Spinal cord (tissue), 10 donors: ENCODE results near the gene ATP5MC2. TPM values are rescaled to one million over a fixed set of nuclear protein-coding genes. Genes with fewer than 3 reads are reported as not detected.
"Not testable (repeated sequence)": the region's sequence is repeated elsewhere in the genome, so short reads cannot be mapped to it uniquely, and the experiment has no call there.

Source experiments
- DNase-seq, 6 donors: peaks; one replicate each; pipeline versions ENCODE4 v3.0.0 to v3.0.0-alpha.2; 2013 to 2015; ENCODE audit warnings: low spot score in 6 of 6, low read depth in 4 of 6
- H3K27ac ChIP-seq: one replicate; pipeline ENCODE4 v1.5.1; 2013; ENCODE audit warnings: low read depth, low read length, control low read depth
- H3K27me3 ChIP-seq: one replicate; pipeline ENCODE4 v1.6.1; 2013; ENCODE audit warnings: low read length; ENCODE audit not compliant: control insufficient read depth, insufficient read depth
- H3K36me3 ChIP-seq: one replicate; pipeline ENCODE4 v1.6.1; 2013; ENCODE audit warnings: low read length; ENCODE audit not compliant: control insufficient read depth, insufficient read depth
- H3K4me1 ChIP-seq: one replicate; pipeline ENCODE4 v1.6.1; 2013; ENCODE audit warnings: low read length; ENCODE audit not compliant: control insufficient read depth, insufficient read depth
- H3K4me3 ChIP-seq: one replicate; pipeline ENCODE4 v1.5.1; 2013; ENCODE audit warnings: low read depth, low read length, control low read depth
- H3K9me3 ChIP-seq: one replicate; pipeline ENCODE4 v1.6.1; 2013; ENCODE audit warnings: low read length; ENCODE audit not compliant: control insufficient read depth, insufficient read depth
- WGBS: methylation state at CpG from one replicate; pipeline ENCODE4 v1.1.5; 2013; ENCODE audit warnings: missing lambda C conversion rate; ENCODE audit not compliant: insufficient coverage; 5-methylcytosine and 5-hydroxymethylcytosine counted together
- long read RNA-seq, 4 donors: transcript quantifications; one replicate each; lab custom pipeline, GENCODE V29; 2026
- polyA plus RNA-seq, 2 donors: library from polyadenylated mRNA; unstranded; fragments of 120-200 nt; gene quantifications; one replicate each; pipeline ENCODE4 v1.2.1, GENCODE V29; 2013; ENCODE audit not compliant: insufficient read length in 2 of 2
- total RNA-seq, 2 donors: library from RNA; depleted of rRNA in 1 of 2; stranded (reverse); fragments of 120-200 nt in 1 of 2; fragments of >200 nt in 1 of 2; gene quantifications; one replicate each; pipeline versions ENCODE4 v1.2.3 to v1.2.4, GENCODE V29; 2013 to 2014
- donor health status: healthy.

The ATP5MC2 gene
- total RNA-seq (100 to 1,000 TPM in 1 of 2 donors, 10 to 100 TPM in 1; 65.8 to 221 TPM), polyA plus RNA-seq (100 to 1,000 TPM; 374 to 387 TPM)
- long read RNA-seq, donor 1, transcript ATP5MC2-202 (5 exons, 878 nt): major isoform, 165 of 365 reads
- long read RNA-seq, donor 1, transcript ATP5MC2-203 (4 exons, 1,976 nt): minor isoform, 50 of 365 reads
- long read RNA-seq, donor 1, partial matches to known transcripts: 137 of 365 reads
- long read RNA-seq, donor 1, other reads (novel, unspliced or antisense): 12 of 365 reads
- long read RNA-seq, donor 2, transcript ATP5MC2-202 (5 exons, 878 nt): major isoform, 81 of 177 reads
- long read RNA-seq, donor 2, transcript ATP5MC2-203 (4 exons, 1,976 nt): minor isoform, 18 of 177 reads
- long read RNA-seq, donor 2, partial matches to known transcripts: 78 of 177 reads
- long read RNA-seq, donor 2, other reads (novel, unspliced or antisense): 0 of 177 reads
- long read RNA-seq, donor 3, transcript ATP5MC2-203 (4 exons, 1,976 nt): minor isoform, 40 of 284 reads
- long read RNA-seq, donor 3, transcript ATP5MC2-202 (5 exons, 878 nt): major isoform, 106 of 284 reads
- long read RNA-seq, donor 3, partial matches to known transcripts: 129 of 284 reads
- long read RNA-seq, donor 3, other reads (novel, unspliced or antisense): 9 of 284 reads
- long read RNA-seq, donor 4, transcript ATP5MC2-203 (4 exons, 1,976 nt): minor isoform, 105 of 748 reads
- long read RNA-seq, donor 4, transcript ATP5MC2-202 (5 exons, 878 nt): major isoform, 282 of 748 reads
- long read RNA-seq, donor 4, transcript ATP5MC2-201 (5 exons, 1,792 nt): minor isoform, 8 of 748 reads
- long read RNA-seq, donor 4, partial matches to known transcripts: 329 of 748 reads
- long read RNA-seq, donor 4, other reads (novel, unspliced or antisense): 21 of 748 reads

DNA sequence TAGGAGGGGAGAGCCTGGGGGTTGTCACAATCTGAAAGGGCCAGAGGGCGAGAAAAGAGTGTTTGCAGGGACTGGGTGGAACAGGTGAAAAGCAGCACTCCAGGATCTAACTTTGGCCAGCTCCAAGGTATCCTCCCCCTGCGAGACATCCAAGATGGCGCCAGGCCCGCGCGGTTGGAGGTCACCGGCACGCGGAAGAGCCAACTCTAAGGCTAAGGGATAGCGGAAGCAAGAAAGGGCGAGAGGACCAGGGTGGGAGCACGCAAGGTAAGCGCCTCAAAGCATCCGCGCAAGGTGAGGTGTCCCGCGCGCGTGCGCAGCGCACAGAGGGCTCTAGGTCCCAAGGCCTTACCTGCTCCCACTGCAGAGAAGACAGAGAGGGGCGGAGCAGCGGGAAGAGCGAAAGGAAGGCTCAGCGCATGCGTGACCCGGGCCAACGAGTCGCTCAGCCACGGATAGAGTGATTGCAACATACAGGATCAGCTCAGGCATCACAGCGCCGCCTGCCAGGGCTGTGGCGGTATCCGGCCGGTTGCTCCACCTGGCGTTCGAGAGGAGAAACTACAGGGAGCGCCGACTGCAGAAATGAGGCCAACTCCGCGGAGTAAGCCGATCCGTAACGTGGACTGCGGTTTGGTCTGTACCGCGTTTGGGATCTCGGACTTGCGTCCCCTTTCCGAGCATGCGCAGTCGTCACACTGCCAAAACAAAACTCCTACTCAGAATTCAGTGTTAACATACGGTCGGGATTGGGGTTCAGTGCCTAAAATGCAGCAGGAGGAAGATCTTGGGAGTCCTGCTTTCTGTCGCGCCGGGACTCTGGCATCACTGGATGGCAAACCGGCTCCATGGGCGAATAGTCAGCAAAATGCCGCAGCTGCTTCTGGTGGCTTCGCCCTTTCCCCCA, at the start of gene ATP5MC2:
Gene ATP5MC2 (minus strand): TSS at position 383 of the 907 bp plus-strand sequence. CDS start 3,469 bp downstream, outside the sequence.
- H3K4me1 ChIP-seq: peaks cover 30% of the 10 kb centered on the region
- peak within 1 kb of the TSS; percentile 99 for H3K4me3 ChIP-seq
- H3K27ac ChIP-seq: peak within 1 kb of the TSS; percentile 100
- WGBS: 1% methylated on average over 59 of the region's 61 CpGs
- peak; percentile 96 to 100 (median 98) for DNase-seq
- peaks cover 27% of the 10 kb centered on the region for H3K36me3 ChIP-seq
- no peaks in the 10 kb centered on the region for H3K9me3 ChIP-seq
- no peaks in the 10 kb centered on the region for H3K27me3 ChIP-seq

DNA sequence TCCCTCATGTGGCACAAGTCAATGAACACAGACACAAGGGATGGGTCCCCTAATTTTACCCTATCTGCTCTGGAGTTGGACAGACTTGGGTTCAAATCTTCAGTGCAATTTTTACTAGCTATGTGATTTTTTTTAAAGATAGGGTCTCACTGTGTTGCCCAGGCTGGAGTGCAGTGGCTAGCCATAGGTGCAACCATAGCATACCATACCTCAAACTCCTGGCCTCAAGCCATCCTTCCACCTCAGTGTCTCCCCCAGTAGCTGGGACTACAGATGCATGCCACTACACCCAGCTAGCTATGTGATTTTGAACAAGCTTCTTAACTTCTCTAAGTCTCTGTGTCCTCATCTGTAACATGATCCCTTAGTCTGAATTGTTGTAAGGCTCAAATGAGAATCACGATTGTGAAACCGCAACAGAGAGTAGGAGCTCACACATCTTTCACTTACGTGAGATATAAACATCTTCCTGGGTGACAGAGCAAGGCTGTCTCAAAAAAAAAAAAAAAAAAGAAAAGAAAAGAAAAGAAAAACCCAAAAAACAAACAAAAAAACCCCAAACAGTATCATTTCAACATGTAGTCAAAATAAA, 46.7 kb upstream of the ATP5MC2 start:
- H3K4me1 ChIP-seq: peaks cover 7% of the 10 kb centered on the region
- H3K27ac ChIP-seq: no peak overlapping the region
- DNase-seq: no peak
- no peak overlapping the region for H3K4me3 ChIP-seq
- no peaks in the 10 kb centered on the region for H3K27me3 ChIP-seq
- no peaks in the 10 kb centered on the region for H3K9me3 ChIP-seq
- WGBS: no CpG with 5 or more reads among the region's 3 CpGs
- H3K36me3 ChIP-seq: peaks cover 42% of the 10 kb centered on the region

DNA sequence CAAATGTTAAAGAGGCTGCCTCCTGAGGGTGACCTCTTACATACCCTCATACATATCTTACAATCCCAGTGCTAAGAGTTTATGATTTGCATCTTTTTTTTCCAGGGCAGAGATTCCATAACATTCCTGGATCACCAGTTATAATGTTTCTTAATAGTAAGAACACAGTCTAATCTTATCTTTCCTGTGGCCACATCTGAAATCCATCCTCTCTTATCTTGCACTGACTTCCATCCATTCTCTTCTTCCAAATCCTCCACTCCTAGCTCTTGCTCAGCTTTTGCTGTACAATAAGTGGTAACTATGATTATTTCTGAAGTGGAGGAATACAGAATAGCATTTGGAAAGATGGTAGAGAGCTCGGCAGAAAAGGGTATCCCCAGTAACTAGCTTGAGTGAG, 45.1 kb upstream of the ATP5MC2 start:
- Histone ChIP-seq H3K4me1 (peaks cover 3% of the 10 kb centered on the region), H3K4me3 (no peak overlapping the region), H3K9me3 (no peaks in the 10 kb centered on the region), H3K27me3 (no peaks in the 10 kb centered on the region), H3K36me3 (peaks cover 58% of the 10 kb centered on the region), H3K27ac (no peak overlapping the region)
- DNase-seq: no peak
- 80% methylated on average over 1 of the region's 1 CpG for WGBS

DNA sequence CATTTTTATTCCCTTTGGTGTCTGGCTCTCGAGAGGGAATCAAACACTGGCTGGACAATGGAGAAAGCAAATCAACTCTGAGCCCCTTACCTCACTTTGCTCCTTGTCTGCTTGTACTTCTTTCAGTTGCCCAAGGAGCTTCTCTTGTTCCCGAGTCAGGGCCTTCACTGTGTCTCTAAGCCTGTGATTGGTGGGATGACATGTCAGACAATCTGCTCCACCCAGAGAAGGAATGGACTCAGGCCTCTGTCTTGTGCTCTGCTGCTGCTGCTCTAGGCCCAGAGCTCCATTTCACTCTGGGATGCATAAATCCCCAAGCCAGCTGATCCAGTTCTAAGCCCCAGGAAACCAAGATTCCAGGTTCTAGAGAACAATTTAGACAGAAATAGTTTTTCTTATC, 43.8 kb upstream of the ATP5MC2 start:
- no peak for DNase-seq
- Histone ChIP-seq H3K27me3 (no peaks in the 10 kb centered on the region), H3K4me1 (no peaks in the 10 kb centered on the region), H3K4me3 (no peak overlapping the region), H3K27ac (no peak overlapping the region), H3K36me3 (peaks cover 65% of the 10 kb centered on the region), H3K9me3 (no peaks in the 10 kb centered on the region)
- 54% methylated on average over 2 of the region's 2 CpGs for WGBS

DNA sequence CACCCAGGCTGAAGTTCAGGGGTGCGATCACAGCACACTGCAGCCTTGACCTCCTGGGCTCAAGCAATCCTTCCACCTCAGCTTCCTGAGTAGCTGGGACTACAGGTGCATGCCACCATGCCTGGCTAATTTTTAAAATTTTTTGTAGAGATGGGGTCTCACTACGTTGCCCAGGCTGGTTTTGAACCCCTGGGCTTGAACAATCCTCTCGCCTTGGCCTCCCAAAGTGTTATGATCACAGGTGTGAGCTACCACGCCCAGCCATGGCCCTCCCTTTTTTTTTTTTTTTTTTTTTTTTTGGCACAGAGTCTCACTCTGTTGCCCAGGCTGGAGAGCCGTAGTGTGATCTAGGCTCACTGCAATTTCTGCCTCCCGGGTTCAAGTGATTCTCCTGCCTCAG, 42.7 kb upstream of the ATP5MC2 start:
- H3K4me3 ChIP-seq, H3K9me3 ChIP-seq, H3K27me3 ChIP-seq, H3K4me1 ChIP-seq, DNase-seq, H3K27ac ChIP-seq: not testable (repeated sequence)
- WGBS: 92% methylated on average over 3 of the region's 6 CpGs
- H3K36me3 ChIP-seq: peaks cover 67% of the 10 kb centered on the region

DNA sequence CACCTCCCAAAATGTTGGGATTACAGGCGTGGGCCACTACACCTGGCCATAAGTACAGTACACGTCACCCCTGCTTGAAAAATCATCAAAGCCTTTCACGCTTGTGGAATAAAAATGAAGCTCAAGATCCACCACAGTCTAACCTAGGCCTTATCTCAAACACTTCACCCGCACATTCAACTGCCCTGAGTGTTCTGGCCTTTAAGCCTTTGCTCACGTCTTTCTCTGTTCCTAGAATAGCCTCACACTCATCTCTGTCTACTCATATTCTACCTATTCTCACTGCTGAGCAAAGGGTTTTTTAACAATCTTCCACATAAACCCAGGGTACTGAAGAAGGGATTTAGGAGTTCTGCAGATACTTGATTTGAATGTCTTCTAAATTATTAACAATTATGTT, 41.4 kb upstream of the ATP5MC2 start:
- Histone ChIP-seq H3K36me3 (peaks cover 69% of the 10 kb centered on the region), H3K4me3 (no peak overlapping the region), H3K27ac (no peak overlapping the region), H3K9me3 (no peaks in the 10 kb centered on the region), H3K27me3 (no peaks in the 10 kb centered on the region), H3K4me1 (peaks cover 3% of the 10 kb centered on the region)
- DNase-seq: no peak
- WGBS: 93% methylated on average over 5 of the region's 5 CpGs

DNA sequence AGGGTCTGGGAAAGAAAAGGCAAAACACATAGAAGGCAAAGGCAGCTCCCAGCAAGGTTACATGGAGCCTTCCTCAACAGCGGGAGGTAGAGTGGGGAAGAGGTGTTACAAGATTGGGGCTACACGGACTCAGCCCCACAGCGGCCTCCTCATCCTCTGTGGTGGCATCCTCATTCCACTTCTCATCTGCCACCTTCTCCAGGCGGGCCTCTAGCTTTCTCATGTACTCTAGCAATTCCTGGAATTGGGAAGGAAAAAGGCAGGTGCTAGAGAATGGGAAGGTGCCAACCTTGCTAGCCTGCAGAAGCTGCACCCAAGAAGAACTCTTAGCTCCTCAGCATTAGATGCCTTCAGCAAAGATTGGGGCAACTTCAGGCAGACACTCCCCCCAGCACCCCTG, 38.1 kb upstream of the ATP5MC2 start:
- no peak overlapping the region for H3K27ac ChIP-seq
- H3K36me3 ChIP-seq: peaks cover 63% of the 10 kb centered on the region

DNA sequence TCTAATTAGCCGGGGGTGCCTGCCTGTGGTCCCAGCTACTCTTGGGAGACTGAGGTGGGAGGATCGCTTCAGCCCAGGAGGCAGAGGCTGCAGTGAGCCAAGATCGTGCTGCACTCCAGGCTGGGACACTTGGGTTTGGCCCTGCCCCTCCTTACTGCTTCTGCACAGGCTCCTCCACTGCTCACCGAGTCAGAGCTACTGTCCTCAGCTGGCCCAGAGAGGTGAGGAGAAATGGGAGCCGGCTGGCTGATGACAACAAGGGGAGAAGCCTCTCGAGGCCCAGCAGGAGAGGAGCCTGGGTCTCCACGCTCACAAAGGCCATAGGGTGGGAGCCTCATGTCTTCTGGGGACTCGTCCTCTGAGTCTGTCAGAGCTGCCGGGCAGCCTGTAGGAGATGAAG, 37.6 kb upstream of the ATP5MC2 start:
- Histone ChIP-seq H3K27me3 (no peaks in the 10 kb centered on the region), H3K36me3 (peaks cover 63% of the 10 kb centered on the region), H3K4me3 (no peak overlapping the region), H3K4me1 (peaks cover 21% of the 10 kb centered on the region), H3K27ac (no peak overlapping the region), H3K9me3 (no peaks in the 10 kb centered on the region)
- WGBS: 90% methylated on average over 7 of the region's 9 CpGs
- DNase-seq: no peak

More for the DNA sequence above, 38.1 kb upstream of the ATP5MC2 start:
- no peak for DNase-seq
- no peaks in the 10 kb centered on the region for H3K27me3 ChIP-seq
- H3K4me1 ChIP-seq: peaks cover 20% of the 10 kb centered on the region
- WGBS: no CpG with 5 or more reads among the region's 4 CpGs
- H3K9me3 ChIP-seq: no peaks in the 10 kb centered on the region
- no peak overlapping the region for H3K4me3 ChIP-seq
